HL-60 (cell line): ENCODE measurements around the gene BCL6.

ENCODE experiments used
- DNase-seq, 2 experiments: peaks; one replicate each; pipeline ENCODE4 v3.0.0-alpha.2; 2010 to 2020; ENCODE audit warnings: low read depth in 1 of 2, low spot score in 1 of 2
- H3K27ac ChIP-seq: fragments of 250-450 bp; sonication (Bioruptor Pico); replicated peaks from 2 replicates; pipeline ENCODE4 v1.5.1; 2020; ENCODE audit warnings: mild to moderate bottlenecking, moderate library complexity
- H3K27me3 ChIP-seq: fragments of 250-450 bp; sonication (Bioruptor Pico); 2 replicates; pipeline ENCODE4 v1.5.1; 2021; ENCODE audit warnings: mild to moderate bottlenecking, moderate library complexity; ENCODE audit not compliant: insufficient read depth, poor library complexity, severe bottlenecking
- H3K4me3 ChIP-seq: replicated peaks from 2 replicates; pipeline ENCODE4 v1.5.1; 2011; ENCODE audit warnings: mild to moderate bottlenecking, control low read depth, low read length; ENCODE audit not compliant: insufficient read depth
- GABPA ChIP-seq: IDR thresholded peaks from 2 replicates; pipeline ENCODE4 v1.6.1; 2012; ENCODE audit warnings: low read depth
- POLR2AphosphoS5 ChIP-seq: IDR thresholded peaks from 2 replicates; pipeline ENCODE4 v1.6.1; 2012; ENCODE audit warnings: low read depth
- SPI1 ChIP-seq: IDR thresholded peaks from 2 replicates; pipeline ENCODE4 v1.6.1; 2012; ENCODE audit warnings: low read depth, mild to moderate bottlenecking, borderline replicate concordance
- long read RNA-seq: library from polyadenylated mRNA; unstranded; transcript quantifications from one replicate; pipeline ENCODE4 v2.0.0, GENCODE V29; 2020
- TF ChIP-seq, protein P1 (sequence below): IDR thresholded peaks from one replicate; pipeline ENCODE4 v1.5.1; 2011; ENCODE audit warnings: low read length, control low read depth, inconsistent platforms; ENCODE audit not compliant: insufficient read depth
- TF ChIP-seq, protein P2 (sequence below): IDR thresholded peaks from 2 replicates; pipeline ENCODE4 v1.6.1; 2012; ENCODE audit warnings: low read depth; ENCODE audit not compliant: insufficient replicate concordance

Gene BCL6
- long read RNA-seq, partial matches to known transcripts, result 0 of 1 reads
- long read RNA-seq, other reads (novel, unspliced or antisense), result 1 of 1 reads

DNA sequence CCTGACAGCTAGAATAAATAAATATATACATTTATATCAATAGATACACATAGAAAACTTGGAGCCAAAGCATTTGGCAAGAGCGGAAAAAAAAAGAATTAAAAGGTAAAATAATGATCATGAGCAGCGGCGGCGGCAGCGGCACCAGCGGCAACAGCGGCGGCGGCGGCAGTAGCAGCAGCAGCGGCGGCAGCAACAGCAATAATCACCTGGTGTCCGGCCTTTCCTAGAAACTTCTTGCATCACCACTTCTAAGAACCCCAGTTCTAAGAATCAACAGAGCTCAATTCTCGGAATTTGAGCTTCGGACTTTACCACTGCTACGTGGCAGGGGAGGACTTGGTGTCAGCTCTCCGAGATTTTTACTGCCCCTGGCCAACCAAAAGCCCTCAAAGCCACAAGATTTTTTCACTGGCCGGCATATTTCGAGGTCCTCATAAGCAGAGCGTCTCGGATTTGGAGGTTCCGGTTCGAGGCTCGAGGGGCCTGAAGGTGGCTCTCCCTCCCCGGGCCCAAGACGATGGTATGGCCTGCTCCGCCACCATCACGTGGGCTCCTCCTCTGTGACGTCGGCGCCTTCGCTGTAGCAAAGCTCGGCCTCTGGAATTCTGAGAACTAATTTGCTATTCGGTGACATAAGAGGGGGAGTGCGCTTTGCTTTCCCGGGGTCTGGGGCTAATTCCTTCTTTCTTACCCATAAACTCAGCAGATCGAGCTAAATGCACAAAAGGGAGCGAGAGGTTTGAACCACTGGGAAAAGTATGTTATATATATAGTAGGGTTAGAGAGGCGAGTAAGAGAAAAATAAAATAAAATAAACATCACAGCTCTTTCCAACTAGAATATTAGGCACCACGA is at the start of gene BCL6:
Gene BCL6, minus strand, starts transcription at position 268 of the 858 bp plus-strand sequence. CDS start 11,775 bp downstream, outside the sequence.
- no peaks in the 10 kb centered on the region for H3K27me3 ChIP-seq
- DNase-seq, result peak; percentile 88 to 93

DNA sequence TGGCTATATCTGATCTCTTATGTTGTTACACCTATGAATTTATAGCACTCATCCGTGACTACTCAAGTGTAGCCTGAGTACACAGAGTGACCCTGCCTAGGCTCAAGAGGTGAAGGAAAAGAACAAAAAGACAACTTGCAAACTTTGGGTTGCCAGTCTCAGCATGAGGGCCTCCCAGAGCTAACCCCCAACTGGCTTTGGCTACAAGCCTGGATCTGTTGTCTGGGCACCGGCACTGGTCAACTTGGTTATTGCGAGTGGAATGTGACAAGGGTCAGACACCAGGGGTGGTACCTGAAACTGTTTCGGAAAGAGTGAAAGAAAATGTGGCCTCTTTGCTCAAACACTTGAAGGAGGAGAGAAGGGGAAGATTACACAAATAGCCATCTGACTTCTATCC is 49.5 kb upstream of the BCL6 start:
- no peak for TF ChIP-seq GABPA
- TF ChIP-seq, protein P1, sequence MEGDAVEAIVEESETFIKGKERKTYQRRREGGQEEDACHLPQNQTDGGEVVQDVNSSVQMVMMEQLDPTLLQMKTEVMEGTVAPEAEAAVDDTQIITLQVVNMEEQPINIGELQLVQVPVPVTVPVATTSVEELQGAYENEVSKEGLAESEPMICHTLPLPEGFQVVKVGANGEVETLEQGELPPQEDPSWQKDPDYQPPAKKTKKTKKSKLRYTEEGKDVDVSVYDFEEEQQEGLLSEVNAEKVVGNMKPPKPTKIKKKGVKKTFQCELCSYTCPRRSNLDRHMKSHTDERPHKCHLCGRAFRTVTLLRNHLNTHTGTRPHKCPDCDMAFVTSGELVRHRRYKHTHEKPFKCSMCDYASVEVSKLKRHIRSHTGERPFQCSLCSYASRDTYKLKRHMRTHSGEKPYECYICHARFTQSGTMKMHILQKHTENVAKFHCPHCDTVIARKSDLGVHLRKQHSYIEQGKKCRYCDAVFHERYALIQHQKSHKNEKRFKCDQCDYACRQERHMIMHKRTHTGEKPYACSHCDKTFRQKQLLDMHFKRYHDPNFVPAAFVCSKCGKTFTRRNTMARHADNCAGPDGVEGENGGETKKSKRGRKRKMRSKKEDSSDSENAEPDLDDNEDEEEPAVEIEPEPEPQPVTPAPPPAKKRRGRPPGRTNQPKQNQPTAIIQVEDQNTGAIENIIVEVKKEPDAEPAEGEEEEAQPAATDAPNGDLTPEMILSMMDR, result no peak
- TF ChIP-seq, protein P2, sequence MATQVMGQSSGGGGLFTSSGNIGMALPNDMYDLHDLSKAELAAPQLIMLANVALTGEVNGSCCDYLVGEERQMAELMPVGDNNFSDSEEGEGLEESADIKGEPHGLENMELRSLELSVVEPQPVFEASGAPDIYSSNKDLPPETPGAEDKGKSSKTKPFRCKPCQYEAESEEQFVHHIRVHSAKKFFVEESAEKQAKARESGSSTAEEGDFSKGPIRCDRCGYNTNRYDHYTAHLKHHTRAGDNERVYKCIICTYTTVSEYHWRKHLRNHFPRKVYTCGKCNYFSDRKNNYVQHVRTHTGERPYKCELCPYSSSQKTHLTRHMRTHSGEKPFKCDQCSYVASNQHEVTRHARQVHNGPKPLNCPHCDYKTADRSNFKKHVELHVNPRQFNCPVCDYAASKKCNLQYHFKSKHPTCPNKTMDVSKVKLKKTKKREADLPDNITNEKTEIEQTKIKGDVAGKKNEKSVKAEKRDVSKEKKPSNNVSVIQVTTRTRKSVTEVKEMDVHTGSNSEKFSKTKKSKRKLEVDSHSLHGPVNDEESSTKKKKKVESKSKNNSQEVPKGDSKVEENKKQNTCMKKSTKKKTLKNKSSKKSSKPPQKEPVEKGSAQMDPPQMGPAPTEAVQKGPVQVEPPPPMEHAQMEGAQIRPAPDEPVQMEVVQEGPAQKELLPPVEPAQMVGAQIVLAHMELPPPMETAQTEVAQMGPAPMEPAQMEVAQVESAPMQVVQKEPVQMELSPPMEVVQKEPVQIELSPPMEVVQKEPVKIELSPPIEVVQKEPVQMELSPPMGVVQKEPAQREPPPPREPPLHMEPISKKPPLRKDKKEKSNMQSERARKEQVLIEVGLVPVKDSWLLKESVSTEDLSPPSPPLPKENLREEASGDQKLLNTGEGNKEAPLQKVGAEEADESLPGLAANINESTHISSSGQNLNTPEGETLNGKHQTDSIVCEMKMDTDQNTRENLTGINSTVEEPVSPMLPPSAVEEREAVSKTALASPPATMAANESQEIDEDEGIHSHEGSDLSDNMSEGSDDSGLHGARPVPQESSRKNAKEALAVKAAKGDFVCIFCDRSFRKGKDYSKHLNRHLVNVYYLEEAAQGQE, result no peak
- no peak for TF ChIP-seq POLR2AphosphoS5
- no peak for TF ChIP-seq SPI1
- no peak overlapping the region for H3K27ac ChIP-seq
- H3K27me3 ChIP-seq, result no peaks in the 10 kb centered on the region
- no peak for DNase-seq
- no peak overlapping the region for H3K4me3 ChIP-seq

More for the DNA sequence above, at the start of gene BCL6:
- TF ChIP-seq SPI1 (no peak), POLR2AphosphoS5 (peak; percentile 60; the same call in 1 of the 2 replicates)
- H3K4me3 ChIP-seq, result peak within 1 kb of the TSS; percentile 69
- peak within 1 kb of the TSS; percentile 95 for H3K27ac ChIP-seq

DNA sequence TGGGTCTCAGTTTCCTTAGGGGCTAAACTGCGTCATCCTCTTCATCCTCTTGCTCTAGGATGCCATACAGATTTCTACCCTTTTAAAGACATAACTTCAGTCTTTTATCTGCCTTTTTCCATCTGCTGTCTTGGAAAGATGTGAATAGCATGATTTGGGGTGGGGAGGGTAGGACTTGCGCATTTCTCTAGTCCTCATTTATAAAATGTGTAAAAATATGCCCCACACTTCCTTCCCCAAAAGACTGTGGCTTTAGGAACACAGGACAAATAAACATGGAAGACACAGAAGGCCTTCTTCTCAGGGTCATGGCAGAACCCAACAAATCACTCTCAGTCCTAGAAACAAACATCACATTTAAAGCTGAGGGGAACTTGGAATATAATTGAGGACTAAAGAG is 48.4 kb upstream of the BCL6 start:
- no peak for DNase-seq
- H3K27ac ChIP-seq, result no peak overlapping the region
- H3K27me3 ChIP-seq, result no peaks in the 10 kb centered on the region
- TF ChIP-seq POLR2AphosphoS5 (no peak), SPI1 (no peak), GABPA (no peak)
- TF ChIP-seq, protein P2, result no peak
- TF ChIP-seq, protein P1, result no peak
- H3K4me3 ChIP-seq, result no peak overlapping the region

DNA sequence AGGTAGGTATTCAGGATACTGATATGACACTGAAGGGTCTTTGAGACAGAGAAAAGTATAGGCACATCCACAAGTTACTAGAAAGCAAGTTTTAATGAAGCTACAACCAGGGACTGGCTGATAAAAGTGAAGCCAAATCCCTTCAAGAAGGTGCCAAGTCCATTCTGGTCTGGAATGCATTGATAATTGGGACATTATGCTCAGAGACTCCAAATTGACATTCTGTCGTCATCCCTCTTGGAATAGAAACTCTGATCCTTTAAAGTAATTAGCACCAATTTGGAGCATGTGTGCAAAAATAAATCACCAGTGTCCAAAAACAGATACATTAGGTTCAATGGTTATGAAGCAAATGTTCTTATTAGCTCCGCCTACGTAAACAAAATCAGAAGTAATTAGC is 47.3 kb upstream of the BCL6 start:
- H3K4me3 ChIP-seq, result no peak overlapping the region
- no peaks in the 10 kb centered on the region for H3K27me3 ChIP-seq

More for the DNA sequence above, 47.3 kb upstream of the BCL6 start:
- no peak for DNase-seq
- H3K27ac ChIP-seq, result no peak overlapping the region
- TF ChIP-seq, protein P2, result no peak
